SK-N-SH treated with all-trans-retinoic acid at 6 μM for 48 hours (cell line): Measurements from ENCODE around the gene ADCY1.

Source experiments
- ATAC-seq: fragments of 200-7000 bp; cut with Tn5 transposase; 3 replicates; pipeline ENCODE4 v1.9.1; 2020; ENCODE audit warnings: mild to moderate bottlenecking, moderate library complexity
- ARNTL ChIP-seq: fragments of 450-650 bp; formaldehyde crosslinking; IDR thresholded peaks from 2 replicates; pipeline ENCODE4 v1.5.0; 2020; ENCODE audit warnings: low read depth, mild to moderate bottlenecking, moderate library complexity, borderline replicate concordance
- BACH2 ChIP-seq: fragments of 250-450 bp; sonication (Bioruptor Pico); IDR thresholded peaks from 2 replicates; pipeline ENCODE4 v1.9.0; 2021; ENCODE audit warnings: mild to moderate bottlenecking, borderline replicate concordance
- CSDC2 ChIP-seq: fragments of 250-450 bp; sonication (Bioruptor Pico); IDR thresholded peaks from 2 replicates; pipeline ENCODE4 v1.5.0; 2020; ENCODE audit warnings: mild to moderate bottlenecking, moderate library complexity
- CSRNP3 ChIP-seq: fragments of 250-450 bp; sonication (Bioruptor Pico); IDR thresholded peaks from 2 replicates; pipeline ENCODE4 v1.5.1; 2021; ENCODE audit warnings: mild to moderate bottlenecking, moderate library complexity
- ESRRG ChIP-seq: fragments of 250-450 bp; sonication (Bioruptor Pico); IDR thresholded peaks from 2 replicates; pipeline ENCODE4 v1.6.1; 2021; ENCODE audit warnings: mild to moderate bottlenecking
- GLIS3 ChIP-seq: fragments of 250-450 bp; sonication (Bioruptor Pico); IDR thresholded peaks from 2 replicates; pipeline ENCODE4 v1.5.0; 2020; ENCODE audit warnings: mild to moderate bottlenecking, moderate library complexity
- ISL1 ChIP-seq: fragments of 250-450 bp; sonication (Bioruptor Pico); IDR thresholded peaks from 2 replicates; pipeline ENCODE4 v2.1.2; 2022; ENCODE audit warnings: mild to moderate bottlenecking, moderate library complexity
- OSR1 ChIP-seq: fragments of 250-450 bp; sonication (Bioruptor Pico); IDR thresholded peaks from 2 replicates; pipeline ENCODE4 v1.8.0; 2022; ENCODE audit warnings: moderate library complexity, mild to moderate bottlenecking, inconsistent platforms
- PPARA ChIP-seq: fragments of 250-450 bp; sonication (Bioruptor Pico); IDR thresholded peaks from 2 replicates; pipeline ENCODE4 v1.5.0; 2020; ENCODE audit warnings: mild to moderate bottlenecking, borderline replicate concordance
- RARB ChIP-seq: fragments of 250-450 bp; sonication (Bioruptor Pico); IDR thresholded peaks from 2 replicates; pipeline ENCODE4 v1.8.0; 2021; ENCODE audit warnings: mild to moderate bottlenecking, moderate library complexity
- SNAI2 ChIP-seq: fragments of 250-450 bp; sonication (Bioruptor Pico); IDR thresholded peaks from 2 replicates; pipeline ENCODE4 v1.5.0; 2020; ENCODE audit warnings: mild to moderate bottlenecking, moderate library complexity
- TCF4 ChIP-seq: fragments of 250-450 bp; sonication (Bioruptor Pico); IDR thresholded peaks from 2 replicates; pipeline ENCODE4 v1.8.0; 2021; ENCODE audit warnings: mild to moderate bottlenecking, moderate library complexity, borderline replicate concordance
- TOX ChIP-seq: fragments of 250-450 bp; sonication (Bioruptor Pico); IDR thresholded peaks from 2 replicates; pipeline ENCODE4 v1.8.0; 2021; ENCODE audit warnings: mild to moderate bottlenecking, moderate library complexity, borderline replicate concordance
- ZC3H10 ChIP-seq: fragments of 250-450 bp; sonication (Bioruptor Pico); IDR thresholded peaks from 2 replicates; pipeline ENCODE4 v1.5.1; 2021; ENCODE audit warnings: mild to moderate bottlenecking, moderate library complexity
- ZFP3 ChIP-seq: fragments of 250-450 bp; sonication (Bioruptor Pico); IDR thresholded peaks from 2 replicates; pipeline ENCODE4 v1.5.0; 2020; ENCODE audit warnings: mild to moderate bottlenecking, moderate library complexity
- ZFP30 ChIP-seq: fragments of 450-650 bp; formaldehyde crosslinking; IDR thresholded peaks from 2 replicates; pipeline ENCODE4 v1.5.0; 2022; ENCODE audit warnings: mild to moderate bottlenecking, moderate library complexity
- ZNF565 ChIP-seq: fragments of 450-650 bp; formaldehyde crosslinking; conservative IDR thresholded peaks from 2 replicates; pipeline ENCODE4 v1.5.0; 2020; ENCODE audit warnings: low read depth, mild to moderate bottlenecking, moderate library complexity
- ZNF70 ChIP-seq: fragments of 450-650 bp; formaldehyde crosslinking; IDR thresholded peaks from 2 replicates; pipeline ENCODE4 v1.5.0; 2020; ENCODE audit warnings: mild to moderate bottlenecking, moderate library complexity
- ZNF8 ChIP-seq: fragments of 450-650 bp; formaldehyde crosslinking; IDR thresholded peaks from 2 replicates; pipeline ENCODE4 v1.5.0; 2020; ENCODE audit warnings: mild to moderate bottlenecking, moderate library complexity
- TF ChIP-seq, protein P1 (sequence below): fragments of 250-450 bp; sonication (Bioruptor Pico); IDR thresholded peaks from 2 replicates; pipeline ENCODE4 v1.8.0; 2020; ENCODE audit warnings: mild to moderate bottlenecking, moderate library complexity, borderline replicate concordance
- TF ChIP-seq, protein P2 (sequence below): fragments of 250-450 bp; sonication (Bioruptor Pico); IDR thresholded peaks from 2 replicates; pipeline ENCODE4 v1.8.0; 2021; ENCODE audit warnings: low read depth, mild to moderate bottlenecking, moderate library complexity, borderline replicate concordance
- TF ChIP-seq, protein P3 (sequence below): fragments of 250-450 bp; sonication (Bioruptor Pico); IDR thresholded peaks from 2 replicates; pipeline ENCODE4 v1.5.1; 2020; ENCODE audit warnings: low read depth, mild to moderate bottlenecking, moderate library complexity

ADCY1 gene

GRCh38 chr7:45715471-45716352 lies 141.5 kb downstream of the ADCY1 start:
- no peak for TF ChIP-seq ISL1 (CRISPR knock-in tag)
- no peak for TF ChIP-seq ZNF70 (CRISPR knock-in tag)
- ATAC-seq: no peak

- TF ChIP-seq ZFP30 (CRISPR knock-in tag) (no peak), ESRRG (no peak), ZFP3 (CRISPR knock-in tag) (no peak), CSRNP3 (CRISPR knock-in tag) (no peak), ARNTL (CRISPR knock-in tag) (no peak), RARB (CRISPR knock-in tag) (no peak), BACH2 (CRISPR knock-in tag) (no peak), TCF4 (CRISPR knock-in tag) (no peak), ISL1 (CRISPR knock-in tag) (no peak), ZNF8 (CRISPR knock-in tag) (no peak), ZC3H10 (CRISPR knock-in tag) (no peak), ZNF70 (CRISPR knock-in tag) (no peak), GLIS3 (CRISPR knock-in tag) (no peak), SNAI2 (no peak), ZNF565 (no peak), CSDC2 (CRISPR knock-in tag) (no peak), TOX (CRISPR knock-in tag) (no peak), OSR1 (CRISPR knock-in tag) (no peak), PPARA (CRISPR knock-in tag) (no peak)
- TF ChIP-seq, protein P1, sequence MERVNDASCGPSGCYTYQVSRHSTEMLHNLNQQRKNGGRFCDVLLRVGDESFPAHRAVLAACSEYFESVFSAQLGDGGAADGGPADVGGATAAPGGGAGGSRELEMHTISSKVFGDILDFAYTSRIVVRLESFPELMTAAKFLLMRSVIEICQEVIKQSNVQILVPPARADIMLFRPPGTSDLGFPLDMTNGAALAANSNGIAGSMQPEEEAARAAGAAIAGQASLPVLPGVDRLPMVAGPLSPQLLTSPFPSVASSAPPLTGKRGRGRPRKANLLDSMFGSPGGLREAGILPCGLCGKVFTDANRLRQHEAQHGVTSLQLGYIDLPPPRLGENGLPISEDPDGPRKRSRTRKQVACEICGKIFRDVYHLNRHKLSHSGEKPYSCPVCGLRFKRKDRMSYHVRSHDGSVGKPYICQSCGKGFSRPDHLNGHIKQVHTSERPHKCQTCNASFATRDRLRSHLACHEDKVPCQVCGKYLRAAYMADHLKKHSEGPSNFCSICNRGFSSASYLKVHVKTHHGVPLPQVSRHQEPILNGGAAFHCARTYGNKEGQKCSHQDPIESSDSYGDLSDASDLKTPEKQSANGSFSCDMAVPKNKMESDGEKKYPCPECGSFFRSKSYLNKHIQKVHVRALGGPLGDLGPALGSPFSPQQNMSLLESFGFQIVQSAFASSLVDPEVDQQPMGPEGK (CRISPR knock-in tag): no peak
Measured at GRCh38 chr7:45716380-45717203, 142.4 kb downstream of the ADCY1 start.

GRCh38 chr7:45717537-45718235 lies 143.5 kb downstream of the ADCY1 start:
- ATAC-seq: no peak
- TF ChIP-seq ZFP3 (CRISPR knock-in tag) (no peak), ZNF8 (CRISPR knock-in tag) (no peak), BACH2 (CRISPR knock-in tag) (no peak), ARNTL (CRISPR knock-in tag) (no peak), ZNF70 (CRISPR knock-in tag) (no peak), SNAI2 (no peak), TCF4 (CRISPR knock-in tag) (no peak), ZC3H10 (CRISPR knock-in tag) (no peak), RARB (CRISPR knock-in tag) (no peak), PPARA (CRISPR knock-in tag) (no peak), TOX (CRISPR knock-in tag) (no peak), CSRNP3 (CRISPR knock-in tag) (no peak), OSR1 (CRISPR knock-in tag) (no peak), ZNF565 (no peak)
- TF ChIP-seq, protein P2, sequence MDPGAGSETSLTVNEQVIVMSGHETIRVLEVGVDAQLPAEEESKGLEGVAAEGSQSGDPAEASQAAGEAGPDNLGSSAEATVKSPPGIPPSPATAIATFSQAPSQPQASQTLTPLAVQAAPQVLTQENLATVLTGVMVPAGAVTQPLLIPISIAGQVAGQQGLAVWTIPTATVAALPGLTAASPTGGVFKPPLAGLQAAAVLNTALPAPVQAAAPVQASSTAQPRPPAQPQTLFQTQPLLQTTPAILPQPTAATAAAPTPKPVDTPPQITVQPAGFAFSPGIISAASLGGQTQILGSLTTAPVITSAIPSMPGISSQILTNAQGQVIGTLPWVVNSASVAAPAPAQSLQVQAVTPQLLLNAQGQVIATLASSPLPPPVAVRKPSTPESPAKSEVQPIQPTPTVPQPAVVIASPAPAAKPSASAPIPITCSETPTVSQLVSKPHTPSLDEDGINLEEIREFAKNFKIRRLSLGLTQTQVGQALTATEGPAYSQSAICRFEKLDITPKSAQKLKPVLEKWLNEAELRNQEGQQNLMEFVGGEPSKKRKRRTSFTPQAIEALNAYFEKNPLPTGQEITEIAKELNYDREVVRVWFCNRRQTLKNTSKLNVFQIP (CRISPR knock-in tag): no peak
- TF ChIP-seq, protein P3, sequence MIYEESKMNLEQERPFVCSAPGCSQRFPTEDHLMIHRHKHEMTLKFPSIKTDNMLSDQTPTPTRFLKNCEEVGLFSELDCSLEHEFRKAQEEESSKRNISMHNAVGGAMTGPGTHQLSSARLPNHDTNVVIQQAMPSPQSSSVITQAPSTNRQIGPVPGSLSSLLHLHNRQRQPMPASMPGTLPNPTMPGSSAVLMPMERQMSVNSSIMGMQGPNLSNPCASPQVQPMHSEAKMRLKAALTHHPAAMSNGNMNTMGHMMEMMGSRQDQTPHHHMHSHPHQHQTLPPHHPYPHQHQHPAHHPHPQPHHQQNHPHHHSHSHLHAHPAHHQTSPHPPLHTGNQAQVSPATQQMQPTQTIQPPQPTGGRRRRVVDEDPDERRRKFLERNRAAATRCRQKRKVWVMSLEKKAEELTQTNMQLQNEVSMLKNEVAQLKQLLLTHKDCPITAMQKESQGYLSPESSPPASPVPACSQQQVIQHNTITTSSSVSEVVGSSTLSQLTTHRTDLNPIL (CRISPR knock-in tag): no peak
- TF ChIP-seq, protein P1 (CRISPR knock-in tag): no peak

More at GRCh38 chr7:45716380-45717203, 142.4 kb downstream of the ADCY1 start:
- no peak for ATAC-seq
